Activated CD4-positive, alpha-beta T cell treated with anti-CD3 and anti-CD28 coated beads, Interleukin-2, Interleukin-6, amounts not matched to agents 100 ng/mL and 50 ng/mL, durations not matched to agents 16 hours and 8 hours (primary cell): ENCODE results near the gene HMGCLL1.

Source experiments
- DNase-seq: peaks from one replicate; pipeline ENCODE4 v3.0.0-alpha.2; 2020

HMGCLL1 gene

DNA sequence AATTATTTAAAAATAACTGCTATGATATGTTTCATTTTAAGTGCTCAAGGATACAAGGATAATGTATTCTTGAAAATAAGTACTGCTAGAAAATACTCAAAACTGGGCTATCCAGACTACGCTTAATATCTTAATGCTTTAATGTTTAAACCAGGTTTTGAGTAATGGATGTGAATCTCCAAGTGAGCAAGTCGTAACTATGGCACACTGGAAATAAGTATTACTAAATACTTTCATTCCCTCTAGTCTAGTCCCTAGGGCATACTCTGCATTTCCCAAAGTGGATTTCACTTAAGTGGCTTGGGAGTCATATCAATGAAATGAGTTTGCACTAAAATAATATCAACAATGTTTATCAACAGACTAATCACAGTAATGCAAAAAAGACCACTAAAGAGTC, 48.1 kb downstream of the HMGCLL1 start:
- DNase-seq: no peak

- no peak for DNase-seq
Measured at GRCh38 chr6:55528624-55529023, 50.4 kb downstream of the HMGCLL1 start.

DNA sequence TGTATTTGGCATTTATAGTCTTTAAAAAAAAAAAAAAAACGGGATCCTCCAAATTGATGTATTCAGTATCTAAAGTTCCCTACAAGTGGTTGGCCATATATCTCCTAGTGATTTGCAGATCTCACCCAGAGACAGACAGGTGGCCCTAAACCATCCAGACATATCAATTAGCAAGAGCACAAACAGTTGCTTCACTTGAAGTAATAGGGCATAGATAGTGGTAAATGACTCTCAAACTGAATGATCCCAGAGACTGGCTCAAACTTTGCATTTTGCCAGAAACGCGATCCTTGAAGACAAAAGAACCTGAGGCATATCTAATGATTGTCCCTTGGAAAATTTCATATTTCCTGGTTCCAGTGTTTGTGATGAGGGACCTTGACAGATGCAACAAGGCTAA, 54.6 kb downstream of the HMGCLL1 start:
- no peak for DNase-seq

GRCh38 chr6:55518529-55519060, 60.4 kb downstream of the HMGCLL1 start:
- no peak for DNase-seq

DNA sequence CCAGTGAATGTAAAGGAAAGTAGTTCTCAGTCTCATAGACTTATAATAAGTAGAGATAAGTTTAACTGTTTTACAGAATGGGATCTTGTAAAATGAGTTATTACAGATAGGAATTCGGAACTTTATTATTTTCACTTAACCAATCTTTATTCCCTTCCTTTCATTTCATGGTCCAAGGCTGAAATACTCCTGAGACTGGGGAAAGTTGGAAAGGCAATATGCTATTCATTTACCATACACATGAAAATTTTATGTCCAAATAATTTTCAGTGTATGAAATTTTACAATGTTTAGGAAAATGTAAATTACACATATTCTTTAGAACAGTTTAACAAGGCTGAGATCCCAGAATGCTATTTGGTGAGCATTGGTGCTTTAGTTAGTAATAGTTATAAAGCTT, 62.3 kb downstream of the HMGCLL1 start:
- DNase-seq: no peak

GRCh38 chr6:55512904-55513303, 66.1 kb downstream of the HMGCLL1 start:
- no peak for DNase-seq

DNA sequence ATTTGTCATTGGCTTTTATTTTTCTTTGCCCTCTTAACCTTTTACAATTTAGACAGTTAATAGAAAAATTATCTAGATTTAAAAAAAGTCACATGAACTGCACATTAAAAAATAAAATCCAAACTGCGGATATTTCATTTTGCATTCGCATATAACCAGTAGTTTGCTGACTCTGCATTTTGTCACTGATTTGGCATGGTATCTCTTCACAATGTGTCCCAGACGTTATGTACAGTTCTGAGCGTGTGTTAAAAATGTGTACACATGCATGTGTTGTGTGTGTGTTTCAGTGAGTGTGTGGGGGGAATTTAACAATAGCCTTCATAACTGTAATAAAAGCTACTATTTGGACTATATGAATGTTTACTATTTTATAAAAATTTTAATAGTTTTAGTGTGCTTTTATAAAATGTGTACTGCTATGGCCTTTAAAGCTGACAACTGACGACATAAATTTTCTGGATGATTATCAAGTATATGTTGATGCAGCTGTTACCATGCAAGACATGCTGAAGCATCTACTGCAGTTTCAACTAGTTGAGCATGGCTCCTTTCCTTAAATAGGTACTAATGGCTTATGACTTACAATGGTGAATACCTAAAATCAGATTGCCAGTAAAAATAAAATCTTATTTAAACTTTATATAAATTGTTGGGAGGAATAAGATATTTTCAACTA, 67.7 kb downstream of the HMGCLL1 start:
- no peak for DNase-seq

GRCh38 chr6:55499591-55499990, 79.4 kb downstream of the HMGCLL1 start:
- no peak for DNase-seq

GRCh38 chr6:55497694-55498093, 81.3 kb downstream of the HMGCLL1 start:
- no peak for DNase-seq

DNA sequence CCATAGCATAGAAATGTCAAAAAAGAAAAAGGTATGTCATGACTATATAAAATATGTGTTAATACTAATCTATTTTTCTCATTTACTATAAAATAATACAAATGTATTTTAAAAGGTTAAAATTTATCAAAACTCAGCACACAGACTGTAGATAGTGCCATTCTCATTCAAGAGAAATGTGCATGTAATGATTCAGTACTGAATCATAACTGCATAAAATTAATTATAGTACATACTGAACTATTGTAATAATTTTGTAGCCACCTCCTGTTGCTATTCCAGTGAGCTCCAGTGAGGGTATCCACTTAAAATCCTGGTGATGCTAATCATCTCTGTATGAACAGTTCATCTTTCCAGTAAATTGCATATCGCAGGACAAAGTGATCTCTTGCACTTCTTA, 82.8 kb downstream of the HMGCLL1 start:
- DNase-seq: no peak

GRCh38 chr6:55495277-55495676, 83.7 kb downstream of the HMGCLL1 start:
- no peak for DNase-seq

DNA sequence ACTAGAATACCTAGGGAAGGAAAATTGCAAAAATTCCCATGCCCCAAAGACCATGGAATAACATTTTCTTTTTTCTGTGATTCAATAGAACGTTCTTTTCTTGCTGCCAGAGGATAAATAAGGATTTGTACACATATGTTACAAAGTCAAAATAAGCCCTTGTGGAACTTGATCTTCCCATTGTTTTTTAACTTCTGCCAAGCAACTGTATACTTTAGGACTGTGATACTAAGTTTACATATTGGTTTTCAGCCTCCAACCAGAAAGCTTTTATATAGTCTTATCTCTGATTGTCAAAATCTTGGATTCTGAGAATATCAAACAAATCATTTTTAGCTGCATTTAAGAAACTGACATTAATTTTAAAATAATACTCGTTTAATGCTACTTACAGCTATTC, 84.6 kb downstream of the HMGCLL1 start:
- no peak for DNase-seq

DNA sequence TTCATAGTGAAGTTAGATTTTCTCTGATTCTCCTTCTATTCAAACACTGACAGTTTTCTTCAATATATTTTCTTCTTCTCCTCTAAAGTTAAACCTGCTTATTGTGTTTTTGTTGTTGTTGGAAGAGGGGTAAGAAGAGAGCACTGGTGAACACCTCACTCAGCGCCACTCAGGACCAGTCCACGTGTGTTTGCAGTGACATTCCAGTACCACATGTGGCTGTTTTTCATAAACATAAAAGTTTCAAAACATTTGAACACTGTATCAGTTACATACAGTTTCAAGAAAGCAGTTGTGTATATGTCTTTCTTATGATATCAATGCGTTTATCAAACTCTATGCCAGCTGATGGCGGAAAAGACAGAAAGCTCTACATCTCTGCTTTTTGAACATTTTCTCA, 86.7 kb downstream of the HMGCLL1 start:
- DNase-seq: no peak

GRCh38 chr6:55490871-55491270, 88.1 kb downstream of the HMGCLL1 start:
- no peak for DNase-seq

GRCh38 chr6:55474382-55474781, 104.6 kb downstream of the HMGCLL1 start:
- no peak for DNase-seq

DNA sequence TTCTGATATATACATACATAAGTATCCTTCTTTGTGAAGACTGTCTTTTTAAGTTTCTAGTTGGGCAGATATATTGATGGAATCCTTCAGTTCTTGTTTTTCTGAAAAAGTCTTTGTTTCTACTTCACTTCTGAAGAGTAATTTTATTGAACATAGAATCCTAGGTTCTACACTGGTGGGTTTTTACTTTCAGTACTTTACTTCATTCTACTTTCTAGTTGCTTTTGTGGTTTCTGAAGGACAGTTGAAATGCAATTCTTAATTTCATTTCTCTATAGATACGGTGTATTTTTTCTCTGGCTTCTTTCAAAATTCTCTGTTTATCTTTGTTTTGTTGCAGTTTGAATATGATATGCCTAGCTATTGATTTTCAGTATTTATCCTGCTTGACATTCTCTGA, 105.3 kb downstream of the HMGCLL1 start:
- no peak for DNase-seq

DNA sequence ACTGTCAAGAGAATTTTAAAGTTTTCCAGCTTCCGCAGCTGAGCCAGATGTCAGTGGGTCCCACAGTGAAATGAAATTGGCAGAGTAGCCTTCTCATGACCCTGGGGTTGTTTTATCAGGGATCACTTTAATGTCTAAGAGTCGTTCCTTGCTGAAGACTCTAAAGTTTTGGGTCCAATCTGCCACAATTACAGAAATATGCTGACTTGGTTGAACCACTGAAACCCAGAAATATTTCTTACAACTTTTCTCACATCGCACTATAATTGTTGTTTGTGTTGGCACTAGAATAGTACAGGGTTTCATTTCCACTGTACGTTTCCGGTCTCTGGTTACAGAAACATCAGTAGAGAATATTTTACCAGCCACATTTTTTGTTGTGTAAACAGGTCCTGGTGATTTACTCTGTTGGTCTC, 109.0 kb downstream of the HMGCLL1 start:
- DNase-seq: no peak

DNA sequence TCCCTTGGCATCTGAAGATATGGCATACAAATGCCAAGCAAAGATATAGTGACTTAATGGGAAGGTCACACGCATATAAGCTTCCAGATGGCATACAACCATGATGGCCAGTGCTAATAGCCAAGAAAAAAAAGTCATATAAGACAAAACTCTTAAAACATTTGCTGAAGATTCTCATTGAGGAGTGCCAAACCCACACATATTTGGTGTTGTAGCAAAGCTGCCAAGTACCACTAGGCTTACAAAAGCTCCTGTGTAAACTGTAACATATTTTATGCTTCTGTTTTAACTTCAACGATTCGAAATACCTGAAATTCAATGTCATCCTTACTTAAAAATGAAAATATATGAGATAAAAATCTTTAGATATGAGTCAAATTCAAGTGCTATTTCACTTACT, 123.0 kb downstream of the HMGCLL1 start:
- no peak for DNase-seq

- no peak for DNase-seq
Measured at GRCh38 chr6:55450005-55450404, 129.0 kb downstream of the HMGCLL1 start.

GRCh38 chr6:55449225-55449624, 129.8 kb downstream of the HMGCLL1 start:
- DNase-seq: no peak

- DNase-seq: no peak
Measured at GRCh38 chr6:55448451-55448850, 130.5 kb downstream of the HMGCLL1 start.

DNA sequence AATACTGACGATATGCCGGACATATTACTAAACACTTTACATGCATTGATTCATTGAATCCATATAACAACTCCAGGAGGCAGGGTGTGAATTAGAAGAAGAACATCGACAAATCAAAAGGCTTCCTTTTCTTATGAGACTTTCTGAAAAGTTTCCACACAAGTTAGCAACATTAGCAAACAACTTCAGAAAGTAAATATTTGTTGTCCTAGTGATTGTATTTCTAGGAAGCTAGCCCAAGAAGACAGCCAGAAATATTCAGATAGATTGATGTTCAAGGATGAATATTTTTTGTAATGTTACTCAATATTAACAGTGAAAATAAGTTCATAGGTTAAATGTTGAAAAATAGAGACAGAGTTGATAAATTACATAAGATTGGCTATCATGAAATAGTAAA, 131.1 kb downstream of the HMGCLL1 start:
- no peak for DNase-seq

DNA sequence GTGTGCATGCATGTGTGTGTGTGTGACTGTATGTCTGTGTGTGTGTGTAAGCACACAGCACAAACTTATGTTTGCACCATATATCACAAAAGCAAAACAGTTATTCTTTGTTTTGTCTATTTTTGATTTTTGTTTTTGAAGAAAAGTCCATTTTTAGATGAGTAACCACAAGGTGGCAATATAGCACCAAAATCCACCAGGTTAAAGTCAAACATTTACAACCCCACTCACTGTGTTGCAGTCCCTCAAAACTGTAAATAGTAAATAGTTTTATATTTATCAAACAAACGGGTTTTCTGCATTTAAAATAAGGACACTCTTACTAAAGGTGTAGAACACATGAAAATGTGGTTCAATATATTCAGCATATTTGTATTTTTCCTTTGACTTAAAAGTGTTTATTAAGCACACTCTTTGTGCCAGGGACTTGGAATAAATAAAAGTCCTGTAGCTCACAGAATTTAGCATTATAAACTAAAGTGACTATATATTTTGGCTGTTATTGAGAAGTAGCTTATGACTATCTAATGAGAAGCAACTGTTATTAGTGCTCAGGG, 133.3 kb downstream of the HMGCLL1 start:
- peak; percentile 11 for DNase-seq

GRCh38 chr6:55443238-55444134, 135.5 kb downstream of the HMGCLL1 start:
- DNase-seq: no peak
